Measurements from ENCODE around the gene SPTBN1.

The SPTBN1 gene

GRCh38 chr2:54650612-54651011, 194.5 kb downstream of the SPTBN1 start:
- no peak overlapping the region for H3K4me3 ChIP-seq (ENCODE audit: low read depth, low read length)
- DNase-seq (ENCODE audit: low read depth): no peak
- no peak for TF ChIP-seq CTCF (conservative IDR thresholded peaks at IDR 0.05; ENCODE audit: low read depth, low read length)

- no peak for TF ChIP-seq CTCF (conservative IDR thresholded peaks at IDR 0.05; ENCODE audit: low read depth, low read length)
- H3K4me3 ChIP-seq (ENCODE audit: low read depth, low read length): no peak overlapping the region
- DNase-seq (ENCODE audit: low read depth): no peak
Measured at GRCh38 chr2:54651291-54651690, 195.2 kb downstream of the SPTBN1 start.

GRCh38 chr2:54652540-54652939, 196.4 kb downstream of the SPTBN1 start:
- peak; percentile 49 for DNase-seq (ENCODE audit: low read depth)
- TF ChIP-seq CTCF (conservative IDR thresholded peaks at IDR 0.05; ENCODE audit: low read depth, low read length): no peak

GRCh38 chr2:54653572-54654204, 197.6 kb downstream of the SPTBN1 start:
- no peak overlapping the region for H3K4me3 ChIP-seq (ENCODE audit: low read depth, low read length)
- no peak for DNase-seq (ENCODE audit: low read depth)
- TF ChIP-seq CTCF (conservative IDR thresholded peaks at IDR 0.05; ENCODE audit: low read depth, low read length): no peak

More at GRCh38 chr2:54652540-54652939, 196.4 kb downstream of the SPTBN1 start:
- H3K4me3 ChIP-seq (ENCODE audit: low read depth, low read length): no peak overlapping the region

GRCh38 chr2:54655046-54655809, 199.1 kb downstream of the SPTBN1 start:
- TF ChIP-seq CTCF (conservative IDR thresholded peaks at IDR 0.05; ENCODE audit: low read depth, low read length): no peak
- H3K4me3 ChIP-seq (ENCODE audit: low read depth, low read length): no peak overlapping the region
- no peak for DNase-seq (ENCODE audit: low read depth)

DNA sequence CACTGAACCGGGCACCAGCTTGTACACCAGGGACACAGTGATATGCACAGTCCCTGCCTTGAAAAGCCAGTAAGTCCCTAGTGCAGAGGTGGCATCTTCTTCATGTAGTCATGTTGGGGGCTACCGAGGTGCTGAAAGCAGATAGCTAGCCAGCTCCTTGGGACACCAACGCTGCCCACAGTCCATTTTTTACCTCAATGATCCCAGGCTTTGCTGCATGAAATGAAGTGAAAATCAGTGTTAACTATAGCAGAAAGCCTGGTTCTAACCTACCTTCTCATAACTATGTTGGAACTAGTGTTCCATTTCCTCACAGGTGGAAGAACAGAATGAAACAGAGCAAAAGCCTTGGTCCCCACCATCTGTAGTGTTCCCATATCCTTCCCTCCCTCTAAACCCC, 200.7 kb downstream of the SPTBN1 start:
- no peak for TF ChIP-seq CTCF (conservative IDR thresholded peaks at IDR 0.05; ENCODE audit: low read depth, low read length)
- no peak overlapping the region for H3K4me3 ChIP-seq (ENCODE audit: low read depth, low read length)
- DNase-seq (ENCODE audit: low read depth): no peak
